Ascending aorta (tissue), 2 donors: ENCODE results near the gene INSM2. TPM values are rescaled to one million over a fixed set of nuclear protein-coding genes. Genes with fewer than 3 reads are reported as not detected.

Experiments used
- DNase-seq, 2 donors: peaks; one replicate each; pipeline ENCODE4 v3.0.0-alpha.2; 2019; ENCODE audit warnings: low spot score in 2 of 2
- H3K27ac ChIP-seq, 2 donors: fragments of 200-600 bp; sonication (generic); one replicate each; pipeline ENCODE4 v1.5.1; 2016 to 2017; ENCODE audit warnings: mild to moderate bottlenecking in 1 of 2
- H3K27me3 ChIP-seq: fragments of 200-600 bp; sonication (generic); one replicate; pipeline ENCODE4 v1.5.1; 2017
- H3K36me3 ChIP-seq, 2 donors: fragments of 200-600 bp; sonication (generic); one replicate each; pipeline ENCODE4 v1.5.1; 2016
- H3K4me1 ChIP-seq, 2 donors: fragments of 200-600 bp; sonication (generic); one replicate each; pipeline ENCODE4 v1.5.1; 2016 to 2017; ENCODE audit warnings: mild to moderate bottlenecking in 1 of 2
- H3K4me3 ChIP-seq, 2 donors: fragments of 200-600 bp; sonication (generic); one replicate each; pipeline ENCODE4 v1.5.1; 2016 to 2017; ENCODE audit warnings: mild to moderate bottlenecking in 1 of 2
- H3K9me3 ChIP-seq, 2 donors: fragments of 200-600 bp; sonication (generic); one replicate each; pipeline ENCODE4 v1.5.1; 2016
- intact Hi-C: fragments of 100-400 bp; cut with DNase I; formaldehyde crosslinking; loops from one replicate; pipeline ENCODE4 v1.15.1; 2023
- total RNA-seq: library from RNA; depleted of rRNA; stranded (reverse); fragments of >200 nt; gene quantifications from one replicate; pipeline ENCODE4 v1.1.0, GENCODE V29; 2016
- TF ChIP-seq, protein P1 (sequence below), 3 experiments: fragments of 200-600 bp in 2 of 3; fragments of 450-650 bp in 1 of 3; sonication (generic) in 2 of 3; IDR thresholded peaks; one replicate each; pipeline ENCODE4 v1.5.1; 2016 to 2019; ENCODE audit warnings: antibody characterized with exemption in 3 of 3, mild to moderate bottlenecking in 1 of 3, moderate library complexity in 1 of 3

Gene INSM2
- total RNA-seq, 1 donor from 2014 or later = not detected

- H3K9me3 ChIP-seq = no peaks in the 10 kb centered on the region
- intact Hi-C loops = no loop called here
- H3K4me3 ChIP-seq = no peak overlapping the region
- no peaks in the 10 kb centered on the region for H3K36me3 ChIP-seq
- DNase-seq = no peak
- H3K27me3 ChIP-seq = no peaks in the 10 kb centered on the region
- no peak overlapping the region for H3K27ac ChIP-seq
- peaks cover 0 to 3% of the 10 kb centered on the region in 2 donors for H3K4me1 ChIP-seq
- TF ChIP-seq, protein P1, sequence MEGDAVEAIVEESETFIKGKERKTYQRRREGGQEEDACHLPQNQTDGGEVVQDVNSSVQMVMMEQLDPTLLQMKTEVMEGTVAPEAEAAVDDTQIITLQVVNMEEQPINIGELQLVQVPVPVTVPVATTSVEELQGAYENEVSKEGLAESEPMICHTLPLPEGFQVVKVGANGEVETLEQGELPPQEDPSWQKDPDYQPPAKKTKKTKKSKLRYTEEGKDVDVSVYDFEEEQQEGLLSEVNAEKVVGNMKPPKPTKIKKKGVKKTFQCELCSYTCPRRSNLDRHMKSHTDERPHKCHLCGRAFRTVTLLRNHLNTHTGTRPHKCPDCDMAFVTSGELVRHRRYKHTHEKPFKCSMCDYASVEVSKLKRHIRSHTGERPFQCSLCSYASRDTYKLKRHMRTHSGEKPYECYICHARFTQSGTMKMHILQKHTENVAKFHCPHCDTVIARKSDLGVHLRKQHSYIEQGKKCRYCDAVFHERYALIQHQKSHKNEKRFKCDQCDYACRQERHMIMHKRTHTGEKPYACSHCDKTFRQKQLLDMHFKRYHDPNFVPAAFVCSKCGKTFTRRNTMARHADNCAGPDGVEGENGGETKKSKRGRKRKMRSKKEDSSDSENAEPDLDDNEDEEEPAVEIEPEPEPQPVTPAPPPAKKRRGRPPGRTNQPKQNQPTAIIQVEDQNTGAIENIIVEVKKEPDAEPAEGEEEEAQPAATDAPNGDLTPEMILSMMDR (IDR thresholded peaks at IDR 0.05) = no peak
Observed at GRCh38 chr14:35549551-35549950, 15.6 kb downstream of the INSM2 start.

DNA sequence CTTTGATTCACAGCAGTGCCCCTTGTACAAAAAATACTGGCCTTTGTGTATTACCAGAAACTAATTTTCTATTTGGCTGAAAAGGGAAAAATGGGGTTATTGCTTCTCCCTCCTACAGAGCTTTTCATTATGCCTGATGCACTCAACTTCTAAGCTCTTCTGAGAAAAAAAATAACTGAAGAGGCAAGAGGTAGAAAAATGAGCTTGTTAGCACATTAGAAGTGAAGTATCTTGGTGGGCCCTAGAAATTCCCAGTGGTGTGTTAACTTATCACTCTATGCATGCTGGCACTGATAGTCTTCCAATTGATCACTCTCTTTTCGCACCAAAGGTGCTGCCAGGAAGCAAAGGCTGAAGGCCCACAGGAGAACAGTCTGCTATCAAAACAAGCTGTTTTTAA is 17.1 kb downstream of the INSM2 start:
- TF ChIP-seq, protein P1 (IDR thresholded peaks at IDR 0.05) = no peak
- DNase-seq = no peak
- Histone ChIP-seq H3K9me3 (no peaks in the 10 kb centered on the region), H3K4me1 (peaks cover 0 to 3% of the 10 kb centered on the region in 2 donors), H3K4me3 (no peak overlapping the region), H3K36me3 (no peaks in the 10 kb centered on the region), H3K27me3 (no peaks in the 10 kb centered on the region), H3K27ac (no peak overlapping the region)
- intact Hi-C loops = no loop called here

DNA sequence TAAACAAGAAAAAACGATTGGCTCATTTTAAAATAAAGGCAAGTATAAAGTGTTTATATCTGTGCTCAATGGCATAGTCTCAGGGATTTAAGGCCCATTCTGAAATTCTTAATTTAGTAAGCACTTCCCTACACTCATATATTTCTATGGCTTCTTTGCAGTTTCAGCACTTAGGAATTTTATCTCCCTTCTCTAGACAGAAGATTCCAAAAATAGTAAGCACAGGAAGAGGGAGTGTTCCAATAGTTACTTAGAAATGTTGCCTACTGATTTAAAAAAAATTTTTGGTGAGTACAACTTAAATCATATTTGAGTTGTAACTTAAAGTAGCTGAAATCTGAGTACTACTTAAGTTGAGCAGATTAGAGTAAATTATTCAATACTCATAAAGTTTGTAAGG is 19.8 kb downstream of the INSM2 start:
- Histone ChIP-seq H3K36me3 (no peaks in the 10 kb centered on the region), H3K4me3 (no peak overlapping the region), H3K4me1 (peaks cover 0 to 3% of the 10 kb centered on the region in 2 donors), H3K9me3 (no peaks in the 10 kb centered on the region), H3K27ac (no peak overlapping the region), H3K27me3 (no peaks in the 10 kb centered on the region)
- intact Hi-C loops = no loop called here
- DNase-seq = no peak
- TF ChIP-seq, protein P1 (IDR thresholded peaks at IDR 0.05) = no peak

GRCh38 chr14:35556548-35556947 is 22.6 kb downstream of the INSM2 start:
- intact Hi-C loops = no loop called here
- TF ChIP-seq, protein P1 (IDR thresholded peaks at IDR 0.05) = no peak
- DNase-seq = no peak
- Histone ChIP-seq H3K27me3 (no peaks in the 10 kb centered on the region), H3K4me1 (peaks cover 0 to 3% of the 10 kb centered on the region in 2 donors), H3K27ac (no peak overlapping the region), H3K9me3 (no peaks in the 10 kb centered on the region), H3K4me3 (no peak overlapping the region), H3K36me3 (no peaks in the 10 kb centered on the region)

GRCh38 chr14:35557221-35557747 is 23.3 kb downstream of the INSM2 start:
- TF ChIP-seq, protein P1 (IDR thresholded peaks at IDR 0.05) = no peak
- Histone ChIP-seq H3K4me1 (peaks cover 0 to 3% of the 10 kb centered on the region in 2 donors), H3K27ac (no peak overlapping the region), H3K4me3 (no peak overlapping the region), H3K36me3 (no peaks in the 10 kb centered on the region), H3K9me3 (no peaks in the 10 kb centered on the region), H3K27me3 (no peaks in the 10 kb centered on the region)
- intact Hi-C loops = no loop called here
- no peak for DNase-seq

DNA sequence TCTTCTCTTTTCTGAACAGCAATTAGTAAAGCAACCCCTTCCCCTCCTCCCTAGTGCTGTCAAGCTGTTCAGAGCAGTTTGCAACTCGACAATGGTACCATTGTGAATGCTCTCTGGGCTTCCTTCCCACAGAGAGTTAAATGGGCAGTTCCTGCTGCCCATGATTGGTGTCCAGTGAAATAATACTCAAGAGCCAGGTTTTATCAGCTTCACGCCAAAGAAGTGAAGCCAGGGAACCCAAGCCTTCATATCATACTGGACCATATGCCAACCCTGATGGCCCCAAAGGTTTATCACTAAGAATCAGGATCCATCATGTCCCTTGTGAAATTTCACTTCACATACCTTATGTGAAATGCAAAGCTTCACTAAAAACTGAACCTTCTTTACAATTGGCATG is 24.7 kb downstream of the INSM2 start:
- TF ChIP-seq, protein P1 (IDR thresholded peaks at IDR 0.05) = no peak
- intact Hi-C loops = no loop called here

More for the DNA sequence above, 24.7 kb downstream of the INSM2 start:
- Histone ChIP-seq H3K4me1 (peaks cover 0 to under 1% of the 10 kb centered on the region in 2 donors), H3K27ac (no peak overlapping the region), H3K4me3 (no peak overlapping the region), H3K9me3 (no peaks in the 10 kb centered on the region), H3K27me3 (no peaks in the 10 kb centered on the region), H3K36me3 (no peaks in the 10 kb centered on the region)
- no peak for DNase-seq
